Body of pancreas (tissue), 4 donors: ENCODE data around the gene MFSD6. TPM values are rescaled to one million over a fixed set of nuclear protein-coding genes. Genes with fewer than 3 reads are reported as not detected.

Source experiments
- ATAC-seq: fragments of 150-250 bp; one replicate; pipeline ENCODE4 v1.9.1; 2016
- DNase-seq, 4 donors: peaks; one replicate each; pipeline ENCODE4 v3.0.0-alpha.2; 2019
- H3K27ac ChIP-seq, 4 donors: fragments of 200-600 bp; sonication (generic); 1 replicate in 3 of 4; 2 replicates in 1 of 4; pipeline versions ENCODE4 v1.5.1 to v1.6.1; 2016 to 2019; ENCODE audit warnings: mild to moderate bottlenecking in 1 of 4, mixed read lengths in 1 of 4, moderate library complexity in 1 of 4
- H3K27me3 ChIP-seq, 2 donors: fragments of 200-600 bp; sonication (generic); one replicate each; pipeline ENCODE4 v1.6.0; 2016; ENCODE audit warnings: mild to moderate bottlenecking in 1 of 2
- H3K36me3 ChIP-seq, 2 donors: fragments of 200-600 bp; sonication (generic); replicated peaks in 1 of 2; 2 replicates each; pipeline ENCODE4 v1.5.1; 2016; ENCODE audit warnings: low read depth in 2 of 2; ENCODE audit not compliant: insufficient read depth in 1 of 2
- H3K4me1 ChIP-seq: fragments of 200-600 bp; sonication (generic); one replicate; pipeline ENCODE4 v1.6.0; 2016
- H3K4me3 ChIP-seq, 2 donors: fragments of 200-600 bp; sonication (generic); 1 replicate in 1 of 2; 2 replicates in 1 of 2; pipeline ENCODE4 v1.5.1; 2016 to 2019
- H3K9me3 ChIP-seq, 3 donors: fragments of 200-600 bp; sonication (generic); 1 replicate in 2 of 3; 2 replicates in 1 of 3; pipeline ENCODE4 v1.5.1; 2016
- CTCF ChIP-seq, 7 experiments: fragments of 450-650 bp in 4 of 7; fragments of 200-600 bp in 3 of 7; sonication (generic) in 3 of 7; IDR thresholded peaks; one replicate each; pipeline ENCODE4 v1.5.1; 2016 to 2019; ENCODE audit warnings: antibody characterized with exemption in 7 of 7
- POLR2A ChIP-seq, 3 donors: fragments of 450-650 bp; IDR thresholded peaks; one replicate each; pipeline ENCODE4 v1.6.1; 2016; ENCODE audit warnings: antibody characterized with exemption in 3 of 3, mild to moderate bottlenecking in 2 of 3
- WGBS, 2 donors: methylation state at CpG; one replicate each; pipeline ENCODE4 v1.1.5; 2017; 5-methylcytosine and 5-hydroxymethylcytosine counted together
- intact Hi-C: fragments of 100-400 bp; cut with DNase I; formaldehyde crosslinking; loops from one replicate; pipeline ENCODE4 v1.15.1; 2023
- total RNA-seq, 2 donors: library from RNA; depleted of rRNA; stranded (reverse); fragments of >200 nt; gene quantifications; one replicate each; pipeline ENCODE4 v1.1.0, GENCODE V29; 2016

MFSD6 gene
- total RNA-seq, 2 donors from 2014 or later = 38.7 to 46.8 TPM

DNA sequence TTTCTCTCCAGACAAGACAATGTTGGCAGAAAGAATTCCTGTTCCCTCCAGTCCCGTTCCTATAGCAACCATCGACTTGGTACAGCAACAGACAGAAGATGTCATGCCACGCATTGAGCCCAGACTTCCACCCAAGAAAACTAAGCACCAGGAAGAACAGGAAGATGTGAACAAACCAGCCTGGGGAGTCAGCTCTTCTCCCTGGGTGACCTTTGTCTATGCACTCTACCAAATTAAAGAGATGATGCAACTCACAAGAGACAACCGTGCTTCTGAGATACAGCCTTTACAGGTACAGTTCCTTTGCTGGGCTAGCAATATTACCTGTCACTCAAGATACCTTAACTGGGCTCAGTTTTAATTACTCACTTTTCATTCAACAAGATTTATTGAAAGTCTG, 89.3 kb downstream of the MFSD6 start:
- TF ChIP-seq CTCF (IDR thresholded peaks at IDR 0.05) = no peak
- no peak for TF ChIP-seq POLR2A (IDR thresholded peaks at IDR 0.05)
- Histone ChIP-seq H3K9me3 (no peaks in the 10 kb centered on the region), H3K4me3 (no peak overlapping the region), H3K27ac (no peak overlapping the region), H3K36me3 (peaks cover 0 to 6% of the 10 kb centered on the region in 2 donors), H3K4me1 (peaks cover 5% of the 10 kb centered on the region), H3K27me3 (no peaks in the 10 kb centered on the region)
- intact Hi-C loops = no loop called here
- DNase-seq (no peak), ATAC-seq (no peak)
- 77 to 82% methylated on average over 4 of the region's 4 CpGs for WGBS, 2 donors

GRCh38 chr2:190499273-190499672, 91.1 kb downstream of the MFSD6 start:
- WGBS, 2 donors = 92 to 100% methylated on average over 1 of the region's 1 CpG
- intact Hi-C loops = no loop called here
- peaks cover 0 to 6% of the 10 kb centered on the region in 2 donors for H3K36me3 ChIP-seq
- no peaks in the 10 kb centered on the region for H3K27me3 ChIP-seq
- no peaks in the 10 kb centered on the region for H3K9me3 ChIP-seq
- DNase-seq = no peak
- peak overlapping the region in 1 of 4 donors; percentile 73 for H3K27ac ChIP-seq
- TF ChIP-seq POLR2A (IDR thresholded peaks at IDR 0.05) = no peak
- no peak for TF ChIP-seq CTCF (IDR thresholded peaks at IDR 0.05)
- no peak for ATAC-seq
- H3K4me3 ChIP-seq = no peak overlapping the region
- H3K4me1 ChIP-seq = peaks cover 5% of the 10 kb centered on the region

GRCh38 chr2:190500054-190500502, 91.9 kb downstream of the MFSD6 start:
- 85 to 87% methylated on average over 5 to 7 of the region's 7 CpGs for WGBS, 2 donors
- peaks cover 0 to 6% of the 10 kb centered on the region in 2 donors for H3K36me3 ChIP-seq
- TF ChIP-seq POLR2A (IDR thresholded peaks at IDR 0.05) (peak in 1 of 3 donors; percentile 14), CTCF (IDR thresholded peaks at IDR 0.05) (peak in 1 of 7 experiments; percentile 26)
- DNase-seq = no peak
- peaks cover 5% of the 10 kb centered on the region for H3K4me1 ChIP-seq
- intact Hi-C loops = no loop called here
- no peaks in the 10 kb centered on the region for H3K9me3 ChIP-seq
- peak; percentile 81 for ATAC-seq
- H3K4me3 ChIP-seq = no peak overlapping the region
- no peaks in the 10 kb centered on the region for H3K27me3 ChIP-seq
- H3K27ac ChIP-seq = peak overlapping the region in 2 of 4 donors; percentile 59 to 73

DNA sequence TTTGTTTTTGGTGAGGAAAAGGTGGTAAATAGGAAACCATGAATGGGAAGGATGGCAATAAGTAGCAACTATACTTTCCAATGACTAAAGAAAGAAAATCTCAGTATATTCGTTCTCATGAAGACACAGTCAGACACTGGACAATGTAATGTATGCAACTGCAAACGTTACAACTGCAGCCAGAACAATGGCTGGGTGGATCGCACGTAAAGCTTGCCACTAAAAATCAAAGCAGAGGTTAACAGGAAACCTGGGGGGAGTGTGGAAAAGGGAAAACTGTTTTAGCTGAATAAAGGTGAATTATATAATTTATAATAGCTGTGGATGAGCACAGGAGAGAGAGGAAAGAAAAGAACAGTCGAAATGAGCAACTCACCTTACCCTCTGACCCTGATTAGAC, 93.1 kb downstream of the MFSD6 start:
- H3K36me3 ChIP-seq = peaks cover 0 to 8% of the 10 kb centered on the region in 2 donors
- ATAC-seq (no peak), DNase-seq (no peak)
- TF ChIP-seq CTCF (IDR thresholded peaks at IDR 0.05) = no peak
- TF ChIP-seq POLR2A (IDR thresholded peaks at IDR 0.05) = no peak
- H3K4me1 ChIP-seq = peaks cover 5% of the 10 kb centered on the region
- 85 to 88% methylated on average over 5 of the region's 5 CpGs for WGBS, 2 donors
- intact Hi-C loops = no loop called here
- no peak overlapping the region for H3K27ac ChIP-seq
- H3K4me3 ChIP-seq = no peak overlapping the region
- H3K27me3 ChIP-seq = no peaks in the 10 kb centered on the region
- H3K9me3 ChIP-seq = no peaks in the 10 kb centered on the region

- peaks cover 0 to 8% of the 10 kb centered on the region in 2 donors for H3K36me3 ChIP-seq
- peak overlapping the region in 1 of 4 donors; percentile 5 for H3K27ac ChIP-seq
These were observed 93.7 kb downstream of the MFSD6 start for GRCh38 chr2:190501702-190502407.

More at GRCh38 chr2:190501702-190502407, 93.7 kb downstream of the MFSD6 start:
- Histone ChIP-seq H3K4me1 (peaks cover 5% of the 10 kb centered on the region), H3K27me3 (no peaks in the 10 kb centered on the region), H3K9me3 (no peaks in the 10 kb centered on the region), H3K4me3 (no peak overlapping the region)
- ATAC-seq (no peak), DNase-seq (no peak)
- TF ChIP-seq POLR2A (IDR thresholded peaks at IDR 0.05) = no peak
- no peak for TF ChIP-seq CTCF (IDR thresholded peaks at IDR 0.05)
- WGBS, 2 donors = 69 to 75% methylated on average over 3 of the region's 3 CpGs
- intact Hi-C loops = no loop called here
